PFSK-1 (cell line): ENCODE results near the gene PAK1.

Source experiments
- FOXP2 ChIP-seq: optimal IDR thresholded peaks from 2 replicates; pipeline ENCODE3; 2011; ENCODE audit warnings: borderline replicate concordance, control low read depth, inconsistent platforms; ENCODE audit not compliant: insufficient read depth; ENCODE audit errors: extremely low read length, extremely low read depth
- POLR2AphosphoS5 ChIP-seq: IDR thresholded peaks from 2 replicates; pipeline ENCODE4 v1.6.1; 2012; ENCODE audit warnings: low read depth, mild to moderate bottlenecking, control low read depth, low read length, moderate library complexity
- REST ChIP-seq, 2 experiments: IDR thresholded peaks; 2 replicates each; pipeline versions ENCODE4 v1.6.1 to v1.8.0; 2011 to 2012; ENCODE audit warnings: low read depth in 2 of 2, low read length in 2 of 2, control low read depth in 1 of 2, inconsistent platforms in 1 of 2, mild to moderate bottlenecking in 1 of 2, moderate library complexity in 1 of 2; ENCODE audit not compliant: insufficient read depth in 1 of 2
- SIN3A ChIP-seq: IDR thresholded peaks from 2 replicates; pipeline ENCODE4 v1.6.1; 2012; ENCODE audit warnings: mild to moderate bottlenecking, low read length, moderate library complexity, borderline replicate concordance; ENCODE audit not compliant: insufficient read depth
- TAF1 ChIP-seq: IDR thresholded peaks from 2 replicates; pipeline ENCODE4 v1.6.1; 2012; ENCODE audit warnings: low read length, control low read depth, borderline replicate concordance; ENCODE audit not compliant: insufficient read depth

GRCh38 chr11:77379253-77379652, 94.6 kb downstream of the PAK1 start:
- TF ChIP-seq REST (IDR thresholded peaks at IDR 0.05; ENCODE audit: insufficient read depth in 1 of 2, low read depth in 2 of 2, low read length in 2 of 2) (no peak), TAF1 (no peak), POLR2AphosphoS5 (no peak), SIN3A (no peak), FOXP2 (no peak)
